Measurements from ENCODE around the gene ZEB2.

Gene ZEB2

GRCh38 chr2:144477281-144477956 lies 42.5 kb downstream of the ZEB2 start:
- TF ChIP-seq CTCF (IDR thresholded peaks at IDR 0.05; ENCODE audit: low read depth, low read length), result no peak
- peak; percentile 50 for DNase-seq (ENCODE audit: low read depth, low spot score)
- no peak overlapping the region for H3K4me3 ChIP-seq (ENCODE audit: low read depth, low read length)
- in situ Hi-C loops (cut with HindIII; ENCODE audit: low sequenced_read_pairs), result no loop called here

GRCh38 chr2:144476682-144477081 lies 43.2 kb downstream of the ZEB2 start:
- H3K4me3 ChIP-seq (ENCODE audit: low read depth, low read length), result no peak overlapping the region
- TF ChIP-seq CTCF (IDR thresholded peaks at IDR 0.05; ENCODE audit: low read depth, low read length), result no peak
- in situ Hi-C loops (cut with HindIII; ENCODE audit: low sequenced_read_pairs), result no loop called here
- no peak for DNase-seq (ENCODE audit: low read depth, low spot score)

- in situ Hi-C loops (cut with HindIII; ENCODE audit: low sequenced_read_pairs), result no loop called here
- H3K4me3 ChIP-seq (ENCODE audit: low read depth, low read length), result no peak overlapping the region
- no peak for DNase-seq (ENCODE audit: low read depth, low spot score)
- TF ChIP-seq CTCF (IDR thresholded peaks at IDR 0.05; ENCODE audit: low read depth, low read length), result no peak
Observed at GRCh38 chr2:144475569-144476275, 44.2 kb downstream of the ZEB2 start.

- DNase-seq (ENCODE audit: low read depth, low spot score), result no peak
- in situ Hi-C loops (cut with HindIII; ENCODE audit: low sequenced_read_pairs), result no loop called here
- no peak for TF ChIP-seq CTCF (IDR thresholded peaks at IDR 0.05; ENCODE audit: low read depth, low read length)
Observed at GRCh38 chr2:144475044-144475443, 44.9 kb downstream of the ZEB2 start.

GRCh38 chr2:144474017-144474416 lies 45.9 kb downstream of the ZEB2 start:
- in situ Hi-C loops (cut with HindIII; ENCODE audit: low sequenced_read_pairs), result no loop called here
- DNase-seq (ENCODE audit: low read depth, low spot score), result no peak
- TF ChIP-seq CTCF (IDR thresholded peaks at IDR 0.05; ENCODE audit: low read depth, low read length), result no peak
- no peak overlapping the region for H3K4me3 ChIP-seq (ENCODE audit: low read depth, low read length)

More at GRCh38 chr2:144475044-144475443, 44.9 kb downstream of the ZEB2 start:
- no peak overlapping the region for H3K4me3 ChIP-seq (ENCODE audit: low read depth, low read length)

GRCh38 chr2:144472911-144473310 lies 47.0 kb downstream of the ZEB2 start:
- no peak overlapping the region for H3K4me3 ChIP-seq (ENCODE audit: low read depth, low read length)
- in situ Hi-C loops (cut with HindIII; ENCODE audit: low sequenced_read_pairs), result no loop called here
- no peak for TF ChIP-seq CTCF (IDR thresholded peaks at IDR 0.05; ENCODE audit: low read depth, low read length)
- no peak for DNase-seq (ENCODE audit: low read depth, low spot score)

Measured in astrocyte of the spinal cord (primary cell).